GM21390 (cell line): ENCODE data around the gene JAKMIP2.
"Not testable (repeated sequence)": the region's sequence is repeated elsewhere in the genome, so short reads cannot be mapped to it uniquely, and the experiment has no call there.

Experiments
- ATAC-seq: cut with Tn5 transposase; IDR thresholded peaks from one replicate; pipeline ENCODE4 v1.9.1; 2021; ENCODE audit not compliant: unreplicated experiment

JAKMIP2 gene

GRCh38 chr5:147750065-147750464, 32.5 kb downstream of the JAKMIP2 start:
- ATAC-seq: no peak

GRCh38 chr5:147748590-147748989, 33.9 kb downstream of the JAKMIP2 start:
- ATAC-seq: no peak

GRCh38 chr5:147746986-147747385, 35.5 kb downstream of the JAKMIP2 start:
- no peak for ATAC-seq

- no peak for ATAC-seq
These were observed 38.7 kb downstream of the JAKMIP2 start for GRCh38 chr5:147743678-147744374.

GRCh38 chr5:147743012-147743411, 39.5 kb downstream of the JAKMIP2 start:
- ATAC-seq: no peak

GRCh38 chr5:147742151-147742550, 40.4 kb downstream of the JAKMIP2 start:
- no peak for ATAC-seq

- ATAC-seq: no peak
These were observed 41.7 kb downstream of the JAKMIP2 start for GRCh38 chr5:147740864-147741263.

- no peak for ATAC-seq
These were observed 44.6 kb downstream of the JAKMIP2 start for GRCh38 chr5:147737921-147738320.

GRCh38 chr5:147735621-147736125, 46.9 kb downstream of the JAKMIP2 start:
- ATAC-seq: no peak

GRCh38 chr5:147734894-147735293, 47.6 kb downstream of the JAKMIP2 start:
- no peak for ATAC-seq

GRCh38 chr5:147733075-147733474, 49.5 kb downstream of the JAKMIP2 start:
- no peak for ATAC-seq

- no peak for ATAC-seq
These were observed 50.1 kb downstream of the JAKMIP2 start for GRCh38 chr5:147732291-147732883.

GRCh38 chr5:147731431-147732290, 50.9 kb downstream of the JAKMIP2 start:
- no peak for ATAC-seq

- ATAC-seq: no peak
These were observed 55.3 kb downstream of the JAKMIP2 start for GRCh38 chr5:147727200-147727599.

GRCh38 chr5:147721191-147721960, 61.2 kb downstream of the JAKMIP2 start:
- ATAC-seq: not testable (repeated sequence)

- no peak for ATAC-seq
These were observed 68.8 kb downstream of the JAKMIP2 start for GRCh38 chr5:147713550-147714295.

- ATAC-seq: no peak
These were observed 69.9 kb downstream of the JAKMIP2 start for GRCh38 chr5:147712598-147712997.

- no peak for ATAC-seq
These were observed 70.5 kb downstream of the JAKMIP2 start for GRCh38 chr5:147712019-147712418.

GRCh38 chr5:147711019-147711418, 71.5 kb downstream of the JAKMIP2 start:
- no peak for ATAC-seq

GRCh38 chr5:147708708-147709107, 73.8 kb downstream of the JAKMIP2 start:
- ATAC-seq: no peak
